Pancreas (tissue), 10 donors: ENCODE results near the gene YBX1. TPM values are rescaled to one million over a fixed set of nuclear protein-coding genes. Genes with fewer than 3 reads are reported as not detected.
A peak's percentile ranks its signal among the peaks of the same experiment; 100 is the strongest.

Experiments
- ATAC-seq, 4 donors: fragments of 200-7000 bp; cut with Tn5 transposase; one replicate each; pipeline versions ENCODE4 v1.8.0 to v1.9.1; 2020; ENCODE audit warnings: mild to moderate bottlenecking in 4 of 4, moderate library complexity in 4 of 4
- DNase-seq, 6 donors: peaks; one replicate each; pipeline ENCODE4 v3.0.0-alpha.2; 2020
- FAIRE-seq: peaks from 2 replicates; lab custom pipeline; 2012; peaks lifted over from hg19 to GRCh38; lab: Jason Lieb, UNC
- H3K27ac ChIP-seq, 4 donors: fragments of 200-600 bp; sonication (generic); 1 replicate in 3 of 4; 2 replicates in 1 of 4; pipeline versions ENCODE4 v1.5.0 to v1.8.0; 2020
- H3K27me3 ChIP-seq, 4 donors: fragments of 200-600 bp; one replicate each; pipeline ENCODE4 v1.8.0; 2021
- H3K36me3 ChIP-seq, 3 donors: fragments of 200-600 bp; sonication (generic) in 1 of 3; one replicate each; pipeline versions ENCODE4 v1.5.0 to v1.8.0; 2020 to 2021
- H3K4me1 ChIP-seq, 3 donors: fragments of 200-600 bp; one replicate each; pipeline ENCODE4 v1.8.0; 2021
- H3K4me3 ChIP-seq, 4 donors: fragments of 200-600 bp; sonication (generic) in 2 of 4; one replicate each; pipeline versions ENCODE4 v1.5.0 to v1.8.0; 2020 to 2021
- H3K9me3 ChIP-seq, 4 donors: fragments of 200-600 bp; one replicate each; pipeline ENCODE4 v1.8.0; 2021
- CTCF ChIP-seq, 4 donors: fragments of 200-600 bp; sonication (generic) in 3 of 4; IDR thresholded peaks; one replicate each; pipeline versions ENCODE4 v1.5.0 to v1.8.0; 2021; ENCODE audit warnings: antibody characterized with exemption in 4 of 4
- WGBS, 2 donors: extraction: QIAGEN DNeasy Blood & Tissue Kit; methylation state at CpG; one replicate each; pipeline ENCODE4 v1.1.7; 2013; 5-methylcytosine and 5-hydroxymethylcytosine counted together
- intact Hi-C, 3 donors: fragments of 100-400 bp; cut with DNase I; formaldehyde crosslinking; loops; one replicate each; pipeline versions ENCODE4 v1.11.1 to v1.14.2; 2022
- polyA plus RNA-seq, 2 donors: library from polyadenylated mRNA; stranded (reverse); fragments of 200-250 nt; gene quantifications; one replicate each; pipeline ENCODE4 v1.2.3, GENCODE V29; 2013
- total RNA-seq, 6 donors: library from RNA; stranded (reverse); fragmentation: NEBNext Ultra II Directional in 4 of 6; extraction: Animal tissue kit (Norgen Biotek cat#: 25700) in 4 of 6; gene quantifications; one replicate each; pipeline versions ENCODE4 v1.2.1 to v1.2.4, GENCODE V29; 2021 to 2023
- donor health status: healthy with polysubstance abuse.
- donor health status: DM: no; HTN: no; CAD: no; lungs with moderate emphysema.
- donor health status: DM: no; HTN: no; CAD: no.
- donor health status: control.
- donor health status: control.
- donor health status: Bipolar disorder and iron deficiency.
- donor health status: DM: yes; HTN: yes; CAD: no.
- donor health status: DM: no; HTN: no; CAD: no.
- donor health status: DM: no; HTN: no; CAD: no.
- donor health status: DM: yes; HTN: yes; CAD: no.

Gene YBX1
- total and polyA plus RNA-seq, 8 donors, result 97.4 to 240 (median 196) TPM

GRCh38 chr1:42734201-42735035 is 52.2 kb downstream of the YBX1 start:
- TF ChIP-seq CTCF (IDR thresholded peaks at IDR 0.05), result no peak
- Histone ChIP-seq H3K27ac (no peak overlapping the region), H3K4me1 (no peaks in the 10 kb centered on the region), H3K27me3 (no peaks in the 10 kb centered on the region), H3K9me3 (no peaks in the 10 kb centered on the region), H3K36me3 (no peaks in the 10 kb centered on the region), H3K4me3 (no peak overlapping the region)
- intact Hi-C loops, result no loop called here
- ATAC-seq (no peak), DNase-seq (no peak), FAIRE-seq (no peak)
- 82 to 87% methylated on average over 7 of the region's 7 CpGs for WGBS, 2 donors

GRCh38 chr1:42735056-42735455 is 52.8 kb downstream of the YBX1 start:
- no peak for FAIRE-seq
- WGBS, 2 donors, result 77 to 89% methylated on average over 10 to 11 of the region's 11 CpGs
- Histone ChIP-seq H3K4me3 (no peak overlapping the region), H3K27ac (no peak overlapping the region), H3K4me1 (no peaks in the 10 kb centered on the region), H3K9me3 (no peaks in the 10 kb centered on the region), H3K27me3 (no peaks in the 10 kb centered on the region), H3K36me3 (no peaks in the 10 kb centered on the region)
- DNase-seq, result no peak
- intact Hi-C loops, result no loop called here
- ATAC-seq, result no peak
- no peak for TF ChIP-seq CTCF (IDR thresholded peaks at IDR 0.05)

GRCh38 chr1:42735477-42736105 is 53.4 kb downstream of the YBX1 start:
- Histone ChIP-seq H3K27me3 (no peaks in the 10 kb centered on the region), H3K4me1 (no peaks in the 10 kb centered on the region), H3K27ac (no peak overlapping the region), H3K9me3 (no peaks in the 10 kb centered on the region), H3K4me3 (no peak overlapping the region), H3K36me3 (no peaks in the 10 kb centered on the region)
- FAIRE-seq (no peak), DNase-seq (no peak), ATAC-seq (no peak)
- no peak for TF ChIP-seq CTCF (IDR thresholded peaks at IDR 0.05)
- 83 to 84% methylated on average over 14 of the region's 14 CpGs for WGBS, 2 donors
- intact Hi-C loops, result no loop called here

GRCh38 chr1:42736152-42736551 is 53.9 kb downstream of the YBX1 start:
- DNase-seq (peak in 1 of 6 donors; percentile 53), ATAC-seq (peak in 1 of 4 donors; percentile 35), FAIRE-seq (no peak)
- no peak overlapping the region for H3K27ac ChIP-seq
- no peak for TF ChIP-seq CTCF (IDR thresholded peaks at IDR 0.05)
- WGBS, 2 donors, result 77 to 78% methylated on average over 4 of the region's 4 CpGs
- no peaks in the 10 kb centered on the region for H3K4me1 ChIP-seq
- H3K4me3 ChIP-seq, result no peak overlapping the region
- no peaks in the 10 kb centered on the region for H3K36me3 ChIP-seq
- intact Hi-C loops, result no loop called here
- no peaks in the 10 kb centered on the region for H3K9me3 ChIP-seq
- no peaks in the 10 kb centered on the region for H3K27me3 ChIP-seq
